GM23338 (cell line): ENCODE results near the gene DYRK3.

Experiments
- CTCF ChIP-seq, 2 experiments: fragments of 200-600 bp in 1 of 2; sonication (generic) in 1 of 2; conservative IDR thresholded peaks; 2 replicates each; pipeline versions ENCODE4 v1.5.1 to v1.6.1; 2016 to 2017; ENCODE audit warnings: antibody characterized with exemption in 2 of 2, low read depth in 2 of 2, mild to moderate bottlenecking in 2 of 2, moderate library complexity in 1 of 2
- EZH2 ChIP-seq: fragments of 200-600 bp; sonication (generic); IDR thresholded peaks from one replicate; pipeline ENCODE4 v1.8.0; 2017; ENCODE audit warnings: antibody characterized with exemption, mild to moderate bottlenecking, low read depth; ENCODE audit not compliant: unreplicated experiment
- EZH2phosphoT487 ChIP-seq: fragments of 200-600 bp; sonication (generic); IDR thresholded peaks from one replicate; pipeline ENCODE4 v1.8.1; 2018; ENCODE audit warnings: antibody characterized with exemption; ENCODE audit not compliant: unreplicated experiment
- POLR2AphosphoS5 ChIP-seq: IDR thresholded peaks from 2 replicates; pipeline ENCODE4 v1.6.1; 2016; ENCODE audit warnings: antibody characterized with exemption, low read depth
- REST ChIP-seq: IDR thresholded peaks from one replicate; pipeline ENCODE4 v1.6.1; 2018; ENCODE audit warnings: antibody characterized with exemption; ENCODE audit not compliant: unreplicated experiment
- ZNF114 ChIP-seq: fragments of 250-450 bp; sonication (Bioruptor Pico); IDR thresholded peaks from 2 replicates; pipeline ENCODE4 v1.5.0; 2020; ENCODE audit warnings: mild to moderate bottlenecking, moderate library complexity

- no peak for TF ChIP-seq EZH2
- TF ChIP-seq CTCF (conservative IDR thresholded peaks at IDR 0.05; ENCODE audit: low read depth in 2 of 2) = no peak
- TF ChIP-seq REST = no peak
- TF ChIP-seq POLR2AphosphoS5 = no peak
- TF ChIP-seq EZH2phosphoT487 = no peak
- no peak for TF ChIP-seq ZNF114 (CRISPR knock-in tag)
Measured at GRCh38 chr1:206587904-206588303, 47.4 kb upstream of the DYRK3 start.
